GM12875 (cell line): ENCODE data around the gene BRSK2.
"Not testable (repeated sequence)": the region's sequence is repeated elsewhere in the genome, so short reads cannot be mapped to it uniquely, and the experiment has no call there.

Experiments used
- H3K4me3 ChIP-seq: one replicate; pipeline ENCODE4 v1.5.1; 2011; ENCODE audit warnings: low read depth, low read length, control low read depth
- TF ChIP-seq, protein P1 (sequence below): IDR thresholded peaks from 2 replicates; pipeline ENCODE4 v1.5.1; 2011; ENCODE audit warnings: low read depth, mild to moderate bottlenecking, control low read depth, inconsistent platforms, low read length, moderate library complexity, borderline replicate concordance; ENCODE audit not compliant: insufficient read depth

BRSK2 gene

DNA sequence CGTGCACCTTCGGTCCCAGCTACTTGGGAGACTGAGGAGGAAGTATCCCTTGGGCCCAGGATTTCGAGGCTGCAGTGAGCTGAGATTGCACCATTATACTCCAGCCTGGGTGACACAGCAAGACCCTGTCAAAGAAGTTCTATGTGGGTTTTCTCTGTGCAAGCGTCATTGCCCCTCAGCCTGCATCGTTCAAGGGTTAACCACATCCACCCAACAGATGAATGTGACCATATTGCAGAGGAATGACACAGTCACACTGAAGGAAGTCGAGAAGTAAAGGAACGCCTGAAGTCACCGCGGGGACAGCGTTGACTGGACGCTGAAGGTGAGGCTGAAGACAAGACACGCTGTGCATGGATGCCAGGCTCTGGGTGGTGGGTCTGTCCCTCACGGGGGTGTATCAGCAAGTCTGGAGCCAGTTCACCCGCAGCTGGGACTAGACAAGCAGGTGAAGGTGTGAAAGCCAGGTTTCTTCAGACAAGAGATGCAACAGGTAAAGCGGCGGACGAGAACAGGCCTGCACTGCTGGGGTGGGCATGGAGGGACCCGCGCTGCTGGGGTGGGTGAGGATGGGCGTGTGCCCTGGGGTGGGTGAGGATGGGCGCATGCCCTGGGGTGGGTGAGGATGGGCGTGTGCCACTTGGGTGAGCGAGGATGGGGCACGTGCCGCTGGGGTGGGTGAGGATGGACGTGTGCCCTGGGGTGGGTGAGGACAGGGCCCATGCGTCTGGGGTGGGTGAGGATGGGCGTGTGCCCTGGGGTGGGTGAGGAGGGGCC is 43.8 kb upstream of the BRSK2 start:
- TF ChIP-seq, protein P1, sequence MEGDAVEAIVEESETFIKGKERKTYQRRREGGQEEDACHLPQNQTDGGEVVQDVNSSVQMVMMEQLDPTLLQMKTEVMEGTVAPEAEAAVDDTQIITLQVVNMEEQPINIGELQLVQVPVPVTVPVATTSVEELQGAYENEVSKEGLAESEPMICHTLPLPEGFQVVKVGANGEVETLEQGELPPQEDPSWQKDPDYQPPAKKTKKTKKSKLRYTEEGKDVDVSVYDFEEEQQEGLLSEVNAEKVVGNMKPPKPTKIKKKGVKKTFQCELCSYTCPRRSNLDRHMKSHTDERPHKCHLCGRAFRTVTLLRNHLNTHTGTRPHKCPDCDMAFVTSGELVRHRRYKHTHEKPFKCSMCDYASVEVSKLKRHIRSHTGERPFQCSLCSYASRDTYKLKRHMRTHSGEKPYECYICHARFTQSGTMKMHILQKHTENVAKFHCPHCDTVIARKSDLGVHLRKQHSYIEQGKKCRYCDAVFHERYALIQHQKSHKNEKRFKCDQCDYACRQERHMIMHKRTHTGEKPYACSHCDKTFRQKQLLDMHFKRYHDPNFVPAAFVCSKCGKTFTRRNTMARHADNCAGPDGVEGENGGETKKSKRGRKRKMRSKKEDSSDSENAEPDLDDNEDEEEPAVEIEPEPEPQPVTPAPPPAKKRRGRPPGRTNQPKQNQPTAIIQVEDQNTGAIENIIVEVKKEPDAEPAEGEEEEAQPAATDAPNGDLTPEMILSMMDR = no peak
- H3K4me3 ChIP-seq = no peak overlapping the region

DNA sequence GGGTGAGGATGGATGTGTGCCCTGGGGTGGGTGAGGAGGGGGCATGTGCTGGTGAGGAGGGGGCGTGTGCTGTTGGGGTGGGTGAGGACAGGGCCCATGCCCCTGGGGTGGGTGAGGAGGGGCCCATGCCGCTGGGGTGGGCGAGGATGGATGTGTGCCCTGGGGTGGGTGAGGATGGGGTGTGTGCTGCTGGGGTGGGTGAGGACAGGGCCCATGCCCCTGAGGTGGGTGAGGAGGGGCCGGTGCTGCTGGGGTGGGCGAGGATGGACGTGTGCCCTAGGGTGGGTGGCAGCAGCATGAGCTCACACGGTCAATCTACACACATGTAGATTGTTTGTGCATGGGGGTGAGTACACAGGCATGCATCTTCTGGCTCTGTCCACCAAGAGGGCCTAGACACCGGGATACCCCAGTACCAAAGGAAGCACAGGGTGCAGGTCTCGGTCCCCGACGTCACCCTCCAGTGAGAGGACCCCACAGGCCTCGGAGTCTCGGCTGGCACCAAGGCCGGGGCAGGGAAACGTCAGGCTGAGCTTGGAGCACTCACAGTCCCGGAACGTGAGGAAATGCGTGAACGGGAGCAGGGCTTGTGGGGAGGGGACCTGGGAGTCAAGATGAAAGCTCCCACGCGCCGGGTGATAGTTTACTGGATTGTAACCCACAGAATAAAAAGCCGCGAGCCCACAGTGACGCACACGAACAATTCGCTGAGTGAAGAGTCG is 42.9 kb upstream of the BRSK2 start:
- no peak overlapping the region for H3K4me3 ChIP-seq
- TF ChIP-seq, protein P1 = no peak

DNA sequence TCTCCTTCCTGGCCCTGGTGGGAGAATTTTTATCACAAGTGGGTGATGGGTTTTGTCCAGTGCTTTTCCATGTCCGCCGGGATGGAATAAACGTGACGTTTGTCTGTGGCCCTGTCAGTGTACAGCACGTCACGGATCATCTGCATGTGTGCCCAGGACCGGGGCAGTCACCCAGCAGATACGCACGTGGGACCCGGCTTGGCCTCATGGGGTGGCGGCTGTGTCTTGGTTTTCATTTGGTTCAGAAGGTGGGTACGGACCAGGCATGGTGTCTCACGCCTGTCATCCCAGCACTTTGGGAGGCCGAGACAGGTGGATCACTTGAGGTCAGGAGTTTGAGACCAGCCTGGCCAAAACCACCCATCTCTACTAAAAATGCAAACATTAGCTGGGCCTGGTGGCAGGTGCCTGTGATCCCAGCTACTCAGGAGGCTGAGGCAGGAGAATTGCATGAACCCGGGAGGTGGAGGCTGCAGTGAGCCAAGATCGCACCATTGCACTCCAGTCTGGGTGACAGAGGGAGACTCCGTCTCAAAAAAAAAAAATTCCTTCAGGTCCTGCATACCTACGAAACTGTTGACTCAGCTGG is 42.2 kb upstream of the BRSK2 start:
- not testable (repeated sequence) for H3K4me3 ChIP-seq

DNA sequence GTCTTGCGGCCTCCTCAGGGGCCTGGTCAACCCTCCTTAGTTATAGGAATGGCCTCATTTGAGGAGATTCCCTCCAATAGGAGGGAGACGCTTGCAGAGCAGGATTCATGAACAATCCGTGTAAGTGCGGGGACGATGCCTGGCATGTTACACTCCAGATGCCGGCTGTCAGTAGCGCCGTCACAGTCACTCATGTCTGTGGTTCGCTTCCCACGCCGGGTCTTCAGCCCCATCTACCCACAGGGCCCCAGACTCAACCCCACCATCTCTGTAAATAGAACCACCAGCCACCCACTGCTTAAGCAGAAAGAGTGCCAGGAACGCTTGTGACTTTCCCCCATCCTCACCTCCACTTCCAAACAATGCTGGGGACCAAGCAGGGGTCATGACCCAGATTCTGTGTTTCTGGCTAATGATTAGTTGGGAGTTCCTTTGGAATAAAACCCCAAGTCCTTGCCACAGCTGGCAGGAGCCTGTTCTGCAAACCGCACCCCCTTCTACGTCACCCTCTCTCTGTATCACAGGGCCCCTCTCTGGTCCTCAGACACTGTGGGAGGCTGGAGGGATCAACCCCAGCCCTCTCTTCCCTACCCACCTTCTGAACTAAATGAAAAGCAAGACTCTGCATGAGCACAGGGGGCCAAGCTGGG is 41.5 kb upstream of the BRSK2 start:
- no peak overlapping the region for H3K4me3 ChIP-seq
- TF ChIP-seq, protein P1 = no peak

DNA sequence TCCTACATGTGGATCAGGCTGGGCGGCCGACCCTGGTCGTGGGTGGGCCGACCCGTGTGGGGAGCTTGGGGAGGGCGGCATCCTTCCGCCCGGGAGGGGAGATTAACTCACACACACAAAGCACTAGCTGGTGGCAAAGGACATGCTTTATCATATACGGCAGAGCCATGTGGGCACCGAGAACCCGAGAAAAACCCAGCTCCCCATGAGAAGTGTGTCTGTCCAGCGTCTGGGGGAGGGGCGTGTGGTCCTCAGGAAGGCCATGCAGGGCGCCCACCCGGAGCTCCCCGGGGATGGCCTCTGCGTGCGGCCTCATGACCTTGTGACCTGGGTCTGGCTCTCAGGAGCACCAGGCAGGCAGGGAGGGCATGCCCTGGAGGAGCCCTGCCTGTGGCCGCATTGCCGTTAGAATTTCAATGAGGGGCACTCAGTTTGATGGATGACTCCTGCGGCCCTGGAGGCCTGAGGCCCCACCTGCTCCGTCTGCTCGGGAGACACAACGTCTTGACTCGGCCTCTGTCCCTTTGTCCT is 40.9 kb upstream of the BRSK2 start:
- no peak overlapping the region for H3K4me3 ChIP-seq
- TF ChIP-seq, protein P1 = no peak

DNA sequence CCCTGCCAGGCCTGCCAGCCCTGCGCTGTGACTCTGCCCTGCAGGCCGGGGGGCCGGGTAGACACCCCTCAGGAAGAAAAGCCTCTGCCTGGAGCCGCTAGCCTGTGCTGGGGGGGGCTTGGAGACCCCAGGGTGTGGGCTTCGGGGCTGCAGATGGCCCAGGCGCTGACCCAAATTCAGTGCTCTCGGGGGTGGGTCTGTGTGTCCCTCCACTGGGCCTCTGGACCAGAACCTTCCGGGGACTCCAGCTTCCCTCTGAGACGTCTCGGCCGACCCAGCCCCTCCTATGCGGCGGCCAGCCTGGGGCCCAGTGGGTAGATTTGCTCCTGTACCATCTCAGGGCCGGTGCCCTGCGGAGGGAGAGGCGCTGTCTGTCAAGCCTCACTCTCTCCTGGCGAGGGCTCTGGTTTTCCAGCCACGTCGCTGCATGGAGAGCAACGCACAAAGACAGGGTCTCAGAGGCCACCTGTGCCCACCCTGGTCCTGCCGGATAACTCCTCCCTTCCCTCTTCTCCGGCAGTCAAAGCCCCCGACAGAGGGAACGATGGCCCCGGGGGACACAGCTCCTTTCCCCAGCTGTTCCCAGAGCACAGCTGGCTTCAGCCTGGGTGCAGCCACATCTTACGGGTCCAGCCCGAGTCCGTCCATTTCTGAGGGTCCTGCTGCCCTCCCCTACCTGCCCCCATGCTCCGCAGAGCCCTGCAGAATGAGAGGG is 40.2 kb upstream of the BRSK2 start:
- TF ChIP-seq, protein P1 = no peak
- H3K4me3 ChIP-seq = no peak overlapping the region

DNA sequence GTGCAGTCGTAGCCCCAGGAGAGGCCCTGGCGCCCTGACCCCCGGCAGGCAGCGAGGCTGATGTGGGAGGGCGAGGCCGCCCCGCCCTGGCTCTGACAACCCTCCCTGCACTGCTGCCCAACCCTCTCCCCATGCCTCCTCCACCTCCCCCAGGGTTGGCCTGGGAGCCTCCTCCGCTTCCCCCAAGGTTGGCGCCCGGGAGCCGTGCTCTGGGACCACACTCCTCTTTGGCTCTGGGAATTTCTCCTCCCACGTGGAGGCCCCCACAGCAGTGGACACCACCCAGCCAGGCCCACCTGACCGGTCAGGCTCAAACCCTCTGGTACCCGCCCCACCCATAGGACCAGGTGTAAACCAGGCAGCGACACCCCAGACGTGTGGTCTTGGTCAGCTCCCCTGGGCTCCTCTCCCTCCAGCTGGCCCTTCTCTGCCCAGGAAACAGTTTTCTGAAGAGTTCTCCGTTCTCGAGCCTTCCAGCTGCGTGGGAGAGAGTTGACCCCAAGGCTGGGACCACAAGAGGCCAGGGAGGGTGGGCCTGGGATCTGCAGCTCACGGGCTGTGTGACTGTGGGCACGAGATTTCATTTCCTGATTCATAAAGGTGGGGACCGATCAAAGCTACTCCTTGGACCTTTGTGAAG is 39.5 kb upstream of the BRSK2 start:
- TF ChIP-seq, protein P1 = no peak
- no peak overlapping the region for H3K4me3 ChIP-seq
